NCI-H460 (cell line): ENCODE data around the gene DYSF. TPM values are rescaled to one million over a fixed set of nuclear protein-coding genes. Genes with fewer than 3 reads are reported as not detected.

Experiments used
- DNase-seq: peaks from one replicate; pipeline ENCODE4 v3.0.0-alpha.2; 2016; ENCODE audit warnings: low read depth; ENCODE audit errors: extremely low read depth
- total RNA-seq: library from RNA; depleted of rRNA; stranded (reverse); fragments of >200 nt; shearing (Covaris generic); gene quantifications from 2 replicates; pipeline ENCODE4 v1.2.3, GENCODE V29; 2014

DYSF gene
- total RNA-seq, 1 experiment from 2014 or later, result 3.4 TPM

- no peak for DNase-seq
Measured at GRCh38 chr2:71596011-71596410, 142.7 kb downstream of the DYSF start.

GRCh38 chr2:71597756-71598155, 144.4 kb downstream of the DYSF start:
- no peak for DNase-seq

GRCh38 chr2:71598526-71598925, 145.2 kb downstream of the DYSF start:
- no peak for DNase-seq

GRCh38 chr2:71599038-71599437, 145.7 kb downstream of the DYSF start:
- DNase-seq, result no peak

- DNase-seq, result no peak
Measured at GRCh38 chr2:71599646-71600236, 146.4 kb downstream of the DYSF start.

- DNase-seq, result no peak
Measured at GRCh38 chr2:71600555-71600954, 147.2 kb downstream of the DYSF start.

- DNase-seq, result no peak
Measured at GRCh38 chr2:71601136-71602114, 148.1 kb downstream of the DYSF start.

GRCh38 chr2:71602115-71602495, 148.7 kb downstream of the DYSF start:
- DNase-seq, result no peak

GRCh38 chr2:71602581-71602980, 149.2 kb downstream of the DYSF start:
- no peak for DNase-seq

GRCh38 chr2:71603311-71603811, 150.0 kb downstream of the DYSF start:
- DNase-seq, result no peak

GRCh38 chr2:71603851-71604725, 150.7 kb downstream of the DYSF start:
- no peak for DNase-seq

- no peak for DNase-seq
Measured at GRCh38 chr2:71604726-71605120, 151.4 kb downstream of the DYSF start.

- no peak for DNase-seq
Measured at GRCh38 chr2:71605173-71605641, 151.8 kb downstream of the DYSF start.

- DNase-seq, result no peak
Measured at GRCh38 chr2:71605781-71606241, 152.4 kb downstream of the DYSF start.

GRCh38 chr2:71606244-71606643, 152.9 kb downstream of the DYSF start:
- DNase-seq, result no peak

- DNase-seq, result no peak
Measured at GRCh38 chr2:71607151-71607889, 154.0 kb downstream of the DYSF start.

- no peak for DNase-seq
Measured at GRCh38 chr2:71608034-71608433, 154.7 kb downstream of the DYSF start.

- DNase-seq, result no peak
Measured at GRCh38 chr2:71608441-71608840, 155.1 kb downstream of the DYSF start.

GRCh38 chr2:71609029-71609428, 155.7 kb downstream of the DYSF start:
- DNase-seq, result no peak

GRCh38 chr2:71609441-71609840, 156.1 kb downstream of the DYSF start:
- no peak for DNase-seq
